PC-3 (cell line): ENCODE results near the gene MTA3.

ENCODE experiments used
- EZH2 ChIP-seq: fragments of 300-600 bp; sonication (generic); IDR thresholded peaks from one replicate; pipeline ENCODE4 v1.6.1; 2017; ENCODE audit warnings: antibody characterized with exemption, mild to moderate bottlenecking, low read length; ENCODE audit not compliant: unreplicated experiment
- EZH2phosphoT487 ChIP-seq: fragments of 300-600 bp; sonication (generic); IDR thresholded peaks from 2 replicates; pipeline ENCODE4 v1.6.1; 2018; ENCODE audit warnings: mild to moderate bottlenecking, antibody characterized with exemption, low read length, borderline replicate concordance
- TF ChIP-seq, protein P1 (sequence below): fragments of 300-600 bp; sonication (generic); conservative IDR thresholded peaks from 2 replicates; pipeline ENCODE4 v1.5.1; 2017; ENCODE audit warnings: antibody characterized with exemption, low read depth, mild to moderate bottlenecking, low read length

DNA sequence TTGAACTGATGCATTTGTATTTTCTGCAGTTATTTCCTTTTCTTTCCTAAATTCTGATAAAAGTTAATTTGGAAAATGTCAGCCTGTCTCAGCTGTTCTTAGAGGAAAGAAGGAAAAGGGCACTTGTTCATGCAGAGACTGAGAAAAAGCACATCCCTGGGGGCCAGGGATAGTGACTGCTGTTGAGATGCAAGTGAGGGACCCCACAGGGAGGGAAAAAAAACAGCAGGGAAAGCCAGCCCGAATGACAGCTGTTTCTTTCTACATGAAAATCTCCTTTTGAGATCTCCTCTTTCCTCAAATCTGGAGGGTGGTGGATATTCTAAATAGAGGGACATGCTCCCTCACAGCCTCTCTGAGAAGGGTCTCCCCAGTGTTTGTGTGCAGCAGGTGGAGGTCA is 14.0 kb upstream of the MTA3 start:
- TF ChIP-seq, protein P1, sequence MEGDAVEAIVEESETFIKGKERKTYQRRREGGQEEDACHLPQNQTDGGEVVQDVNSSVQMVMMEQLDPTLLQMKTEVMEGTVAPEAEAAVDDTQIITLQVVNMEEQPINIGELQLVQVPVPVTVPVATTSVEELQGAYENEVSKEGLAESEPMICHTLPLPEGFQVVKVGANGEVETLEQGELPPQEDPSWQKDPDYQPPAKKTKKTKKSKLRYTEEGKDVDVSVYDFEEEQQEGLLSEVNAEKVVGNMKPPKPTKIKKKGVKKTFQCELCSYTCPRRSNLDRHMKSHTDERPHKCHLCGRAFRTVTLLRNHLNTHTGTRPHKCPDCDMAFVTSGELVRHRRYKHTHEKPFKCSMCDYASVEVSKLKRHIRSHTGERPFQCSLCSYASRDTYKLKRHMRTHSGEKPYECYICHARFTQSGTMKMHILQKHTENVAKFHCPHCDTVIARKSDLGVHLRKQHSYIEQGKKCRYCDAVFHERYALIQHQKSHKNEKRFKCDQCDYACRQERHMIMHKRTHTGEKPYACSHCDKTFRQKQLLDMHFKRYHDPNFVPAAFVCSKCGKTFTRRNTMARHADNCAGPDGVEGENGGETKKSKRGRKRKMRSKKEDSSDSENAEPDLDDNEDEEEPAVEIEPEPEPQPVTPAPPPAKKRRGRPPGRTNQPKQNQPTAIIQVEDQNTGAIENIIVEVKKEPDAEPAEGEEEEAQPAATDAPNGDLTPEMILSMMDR = no peak
- TF ChIP-seq EZH2 (no peak), EZH2phosphoT487 (no peak)
